A549 (cell line): ENCODE measurements around the gene CEMIP2. TPM values are rescaled to one million over a fixed set of nuclear protein-coding genes. Genes with fewer than 3 reads are reported as not detected.

Experiments
- ATAC-seq, 2 experiments: fragments of 200-7000 bp in 1 of 2; fragments of >200 bp in 1 of 2; cut with Nextera tagmentation in 1 of 2; cut with Tn5 transposase in 1 of 2; 3 replicates each; pipeline versions ENCODE4 v1.8.0 to v1.9.1; 2018 to 2020; ENCODE audit warnings: mild to moderate bottlenecking in 1 of 2, moderate library complexity in 1 of 2
- CTCF ChIA-PET: fragments of 300-600 bp; sonication (Branson Sonifier 250); formaldehyde crosslinking; extraction: SDS; loops from one replicate; lab custom pipeline; 2021; ENCODE audit warnings: antibody characterized with exemption, inconsistent platforms; lab: Yijun Ruan, JAX
- POLR2A ChIA-PET: fragments of 350-600 bp; formaldehyde crosslinking; extraction: SDS; loops from one replicate; lab custom pipeline; 2021; ENCODE audit warnings: antibody characterized with exemption, inconsistent platforms; lab: Yijun Ruan, JAX
- DNase-seq, 2 experiments: peaks; one replicate each; pipeline versions ENCODE4 v3.0.0 to v3.0.0-alpha.2; 2011 to 2016; ENCODE audit warnings: low read depth in 1 of 2, low spot score in 1 of 2
- FAIRE-seq: peaks from 2 replicates; lab custom pipeline; 2011; peaks lifted over from hg19 to GRCh38; lab: Jason Lieb, UNC
- H3K27ac ChIP-seq, 2 experiments: fragments of >200 bp; sonication (Bioruptor Twin); formaldehyde crosslinking; 3 replicates each; pipeline ENCODE4 v1.5.1; 2016 to 2017
- H3K4me1 ChIP-seq: fragments of >200 bp; sonication (Bioruptor Twin); formaldehyde crosslinking; 3 replicates; pipeline ENCODE4 v1.6.1; 2016
- H3K4me2 ChIP-seq: fragments of >200 bp; sonication (Bioruptor Twin); formaldehyde crosslinking; 3 replicates; pipeline ENCODE4 v1.6.1; 2016
- H3K4me3 ChIP-seq: fragments of >200 bp; sonication (Bioruptor Twin); formaldehyde crosslinking; 3 replicates; pipeline ENCODE4 v1.5.1; 2016
- H3K9me3 ChIP-seq: fragments of >200 bp; sonication (Bioruptor Twin); formaldehyde crosslinking; 3 replicates; pipeline ENCODE4 v1.6.1; 2016
- CHD4 ChIP-seq: fragments of 200-600 bp; sonication (generic); IDR thresholded peaks from 2 replicates; pipeline ENCODE4 v1.6.1; 2016; ENCODE audit warnings: antibody characterized with exemption, mild to moderate bottlenecking, borderline replicate concordance
- EHF ChIP-seq: fragments of 250-450 bp; sonication (Bioruptor Pico); IDR thresholded peaks from 2 replicates; pipeline ENCODE4 v1.5.0; 2020; ENCODE audit warnings: mild to moderate bottlenecking
- FOSL2 ChIP-seq, 2 experiments: fragments of 450-650 bp in 1 of 2; fragments of >200 bp in 1 of 2; sonication (Bioruptor Twin) in 1 of 2; formaldehyde crosslinking; IDR thresholded peaks; 2 replicates each; pipeline versions ENCODE4 v1.5.0 to v1.6.1; 2016 to 2020; ENCODE audit warnings: mild to moderate bottlenecking in 1 of 2, moderate library complexity in 1 of 2
- JUN ChIP-seq, 2 experiments: fragments of >200 bp; sonication (Bioruptor Twin); formaldehyde crosslinking; IDR thresholded peaks; 2 replicates in 1 of 2; 3 replicates in 1 of 2; pipeline ENCODE4 v1.6.1; 2016 to 2017
- KDM1A ChIP-seq: fragments of 200-600 bp; sonication (generic); IDR thresholded peaks from 2 replicates; pipeline ENCODE4 v1.6.1; 2016; ENCODE audit warnings: low read depth, mild to moderate bottlenecking
- POLR2AphosphoS2 ChIP-seq: conservative IDR thresholded peaks from 2 replicates; pipeline ENCODE4 v1.6.1; 2012; ENCODE audit warnings: low read length, improper control_type of control experiment, inconsistent platforms
- REST ChIP-seq: fragments of 200-600 bp; sonication (generic); IDR thresholded peaks from 2 replicates; pipeline ENCODE4 v1.6.1; 2016; ENCODE audit warnings: antibody characterized with exemption, mild to moderate bottlenecking, moderate library complexity
- TFCP2L1 ChIP-seq: fragments of 250-450 bp; sonication (Bioruptor Pico); IDR thresholded peaks from 2 replicates; pipeline ENCODE4 v1.5.0; 2021; ENCODE audit warnings: mild to moderate bottlenecking
- ZSCAN20 ChIP-seq: fragments of 250-450 bp; sonication (Bioruptor Pico); IDR thresholded peaks from 2 replicates; pipeline ENCODE4 v1.8.0; 2022; ENCODE audit warnings: mild to moderate bottlenecking, moderate library complexity
- WGBS: methylation state at CpG from one replicate; pipeline ENCODE4 v1.1.6; 2017; ENCODE audit errors: missing lambda C conversion rate; 5-methylcytosine and 5-hydroxymethylcytosine counted together
- polyA plus RNA-seq, 4 experiments: library from polyadenylated mRNA; depleted of rRNA in 3 of 4; stranded (reverse); fragments of >200 nt; fragmentation: RNase III in 1 of 4; extraction: RNeasy Plus Mini Kit Qiagen cat#74134 plus additional on column Dnase treatment in 1 of 4; gene quantifications; 2 replicates in 3 of 4; 3 replicates in 1 of 4; pipeline ENCODE4 v1.2.3, GENCODE V29; 2011 to 2017

The CEMIP2 gene
- polyA plus RNA-seq, 2 of the 4 experiments (the other 2 are of a cell fraction), result 146 to 161 TPM

- TF ChIP-seq ZSCAN20 (CRISPR knock-in tag) (no peak), EHF (CRISPR knock-in tag) (no peak)
These were observed 77.5 kb downstream of the CEMIP2 start (continued) for GRCh38 chr9:71690689-71691435.

GRCh38 chr9:71690063-71690688, 78.1 kb downstream of the CEMIP2 start:
- Histone ChIP-seq H3K4me2 (no peak overlapping the region), H3K27ac (peak overlapping the region in 1 of 2 experiments; percentile 54; a peak in 2 of 6 replicates), H3K9me3 (no peaks in the 10 kb centered on the region), H3K4me1 (peaks cover 51% of the 10 kb centered on the region), H3K4me3 (no peak overlapping the region)
- no peak for DNase-seq
- ATAC-seq, result no peak
- TF ChIP-seq JUN (IDR thresholded peaks at IDR 0.05), result no peak
- no peak for TF ChIP-seq FOSL2 (IDR thresholded peaks at IDR 0.05)
- TF ChIP-seq FOSL2 (CRISPR knock-in tag; IDR thresholded peaks at IDR 0.05), result peak; percentile 44; the same call in 1 of the 2 replicates
- POLR2A ChIA-PET, result no interaction called here
- WGBS, result 95% methylated on average over 10 of the region's 10 CpGs
- FAIRE-seq, result no peak
- CTCF ChIA-PET, result interaction anchor here (1.0 to 3.7 kb wide), 4 partner anchors 19 to 129 kb away, joined by 3 to 10 read pairs (median 4); no protein-coding TSS in a partner anchor

- H3K4me2 ChIP-seq, result no peak overlapping the region
- H3K27ac ChIP-seq, result peak overlapping the region in 1 of 2 experiments; percentile 8; a peak in 1 of 6 replicates
- ATAC-seq (no peak), FAIRE-seq (no peak), DNase-seq (no peak)
- CTCF ChIA-PET, result no interaction called here
- H3K4me3 ChIP-seq, result no peak overlapping the region
- WGBS, result 85% methylated on average over 1 of the region's 1 CpG
- TF ChIP-seq REST (no peak), TFCP2L1 (CRISPR knock-in tag) (no peak)
- H3K4me1 ChIP-seq, result peaks cover 70% of the 10 kb centered on the region
- H3K9me3 ChIP-seq, result no peaks in the 10 kb centered on the region
- POLR2A ChIA-PET, result no interaction called here
These were observed 80.6 kb downstream of the CEMIP2 start for GRCh38 chr9:71687676-71688075.

GRCh38 chr9:71685988-71686387, 82.3 kb downstream of the CEMIP2 start:
- Histone ChIP-seq H3K27ac (peak overlapping the region in 1 of 2 experiments; percentile 93; a peak in 3 of 6 replicates), H3K4me2 (no peak overlapping the region), H3K4me1 (peaks cover 73% of the 10 kb centered on the region), H3K4me3 (no peak overlapping the region), H3K9me3 (no peaks in the 10 kb centered on the region)
- ChIA-PET CTCF (interaction anchor here (1.1 to 3.9 kb wide), 6 partner anchors 28 to 401 kb away, joined by 3 to 21 read pairs (median 4); partner anchors contain the start of gene CEMIP2), POLR2A (interaction anchor here (0.6 kb wide), 1 partner anchor 92 kb away, joined by 3 read pairs; no protein-coding TSS in a partner anchor)
- 88% methylated on average over 7 of the region's 7 CpGs for WGBS
- ATAC-seq, result no peak
- TF ChIP-seq KDM1A (no peak), POLR2AphosphoS2 (0 out of 2 replicates have a peak, but pooled peaks have one; percentile 8)
- FAIRE-seq, result no peak
- no peak for DNase-seq

- no peak for ATAC-seq
- CTCF ChIA-PET, result interaction anchor here (1.1 to 4.4 kb wide), 7 partner anchors 25 to 134 kb away, joined by 3 to 23 read pairs (median 3); partner anchors contain the start of gene CEMIP2
- 82% methylated on average over 1 of the region's 1 CpG for WGBS
- no peak overlapping the region for H3K4me3 ChIP-seq
- TF ChIP-seq CHD4, result no peak
- TF ChIP-seq POLR2AphosphoS2, result 0 out of 2 replicates have a peak, but pooled peaks have one; percentile 12
- TF ChIP-seq, all 56 proteins: peak for 1
- Histone ChIP-seq H3K4me2 (peak overlapping the region; percentile 27; the same call in 1 of the 3 replicates), H3K9me3 (no peaks in the 10 kb centered on the region), H3K27ac (peak overlapping the region in 1 of 2 experiments; percentile 93; a peak in 3 of 6 replicates), H3K4me1 (peaks cover 76% of the 10 kb centered on the region)
- FAIRE-seq (no peak), DNase-seq (no peak)
- POLR2A ChIA-PET, result interaction anchor here (0.6 to 0.8 kb wide), 2 partner anchors 84 to 93 kb away, joined by 3 read pairs; no protein-coding TSS in a partner anchor
These were observed 82.9 kb downstream of the CEMIP2 start for GRCh38 chr9:71685394-71685793.
